GM13977 (cell line): ENCODE measurements around the gene LPGAT1.

Experiments used
- DNase-seq: peaks from one replicate; pipeline ENCODE4 v3.0.0; 2012; ENCODE audit warnings: low spot score
- CTCF ChIP-seq: IDR thresholded peaks from 2 replicates; pipeline ENCODE4 v1.5.1; 2012; ENCODE audit warnings: mild to moderate bottlenecking, control low read depth; ENCODE audit not compliant: insufficient read depth; ENCODE audit errors: extremely low read depth, missing control alignments
- in situ Hi-C: fragments of 300-500 bp; cut with MboI; formaldehyde crosslinking; loops from one replicate; pipeline ENCODE4 v1.12.0; 2022; ENCODE audit warnings: low sequenced_read_pairs, low pct_unique_long_range_greater_than_20kb, mixed read lengths, inconsistent platforms; ENCODE audit not compliant: unreplicated experiment

LPGAT1 gene

GRCh38 chr1:211783266-211783665 is 47.3 kb downstream of the LPGAT1 start:
- TF ChIP-seq CTCF: no peak
- in situ Hi-C loops: no loop called here
- DNase-seq: no peak

- peak; percentile 10 for DNase-seq
- in situ Hi-C loops: no loop called here
- TF ChIP-seq CTCF: no peak
Measured at GRCh38 chr1:211781260-211781659, 49.3 kb downstream of the LPGAT1 start.

GRCh38 chr1:211775170-211775569 is 55.4 kb downstream of the LPGAT1 start:
- in situ Hi-C loops: no loop called here
- no peak for TF ChIP-seq CTCF
- DNase-seq: no peak

- no peak for TF ChIP-seq CTCF
- no peak for DNase-seq
- in situ Hi-C loops: no loop called here
Measured at GRCh38 chr1:211764701-211765100, 65.9 kb downstream of the LPGAT1 start.

GRCh38 chr1:211762206-211762605 is 68.4 kb downstream of the LPGAT1 start:
- no peak for DNase-seq
- in situ Hi-C loops: no loop called here
- no peak for TF ChIP-seq CTCF

- no peak for TF ChIP-seq CTCF
- no peak for DNase-seq
- in situ Hi-C loops: no loop called here
Measured at GRCh38 chr1:211761400-211761799, 69.2 kb downstream of the LPGAT1 start.

- no peak for DNase-seq
- in situ Hi-C loops: no loop called here
Measured at GRCh38 chr1:211756471-211757020, 74.0 kb downstream of the LPGAT1 start.

More at GRCh38 chr1:211756471-211757020, 74.0 kb downstream of the LPGAT1 start:
- TF ChIP-seq CTCF: no peak
